A549 (cell line): ENCODE measurements around the gene RIF1.

Experiments used
- BHLHE40 ChIP-seq: IDR thresholded peaks from 2 replicates; pipeline ENCODE4 v1.6.1; 2012; ENCODE audit warnings: low read depth, low read length, inconsistent platforms
- CEBPB ChIP-seq, 2 experiments: fragments of >200 bp in 1 of 2; sonication (Bioruptor Twin) in 1 of 2; formaldehyde crosslinking in 1 of 2; IDR thresholded peaks; 2 replicates each; pipeline ENCODE4 v1.6.1; 2012 to 2016
- CTCF ChIP-seq: fragments of >200 bp; sonication (Bioruptor Twin); formaldehyde crosslinking; IDR thresholded peaks from 3 replicates; pipeline ENCODE4 v1.5.1; 2016
- EP300 ChIP-seq, 2 experiments: fragments of >200 bp; sonication (Bioruptor Twin); formaldehyde crosslinking; IDR thresholded peaks; 2 replicates in 1 of 2; 3 replicates in 1 of 2; pipeline ENCODE4 v1.6.1; 2016 to 2017
- ESRRA ChIP-seq: fragments of 150-350 bp; IDR thresholded peaks from 2 replicates; pipeline ENCODE4 v1.6.1; 2014; ENCODE audit warnings: mild to moderate bottlenecking, low read length, borderline replicate concordance
- KDM1A ChIP-seq: fragments of 200-600 bp; sonication (generic); IDR thresholded peaks from 2 replicates; pipeline ENCODE4 v1.6.1; 2016; ENCODE audit warnings: low read depth, mild to moderate bottlenecking
- KDM5A ChIP-seq: fragments of 200-600 bp; sonication (generic); IDR thresholded peaks from 2 replicates; pipeline ENCODE4 v1.6.1; 2016; ENCODE audit warnings: antibody characterized with exemption, mild to moderate bottlenecking
- MAZ ChIP-seq: fragments of 150-350 bp; IDR thresholded peaks from 2 replicates; pipeline ENCODE4 v1.6.1; 2014; ENCODE audit warnings: antibody characterized with exemption, low read depth, low read length, borderline replicate concordance
- POLR2A ChIP-seq: IDR thresholded peaks from 2 replicates; pipeline ENCODE4 v1.6.1; 2012; ENCODE audit warnings: mild to moderate bottlenecking, low read length
- REST ChIP-seq: fragments of 200-600 bp; sonication (generic); IDR thresholded peaks from 2 replicates; pipeline ENCODE4 v1.6.1; 2016; ENCODE audit warnings: antibody characterized with exemption, mild to moderate bottlenecking, moderate library complexity
- SMC3 ChIP-seq: fragments of >200 bp; sonication (Bioruptor Twin); formaldehyde crosslinking; IDR thresholded peaks from 3 replicates; pipeline ENCODE4 v1.6.1; 2018; ENCODE audit warnings: inconsistent platforms
- USF2 ChIP-seq: fragments of 450-650 bp; IDR thresholded peaks from 2 replicates; pipeline ENCODE4 v1.6.1; 2014; ENCODE audit warnings: antibody characterized with exemption
- TF ChIP-seq, protein P1 (sequence below): fragments of 250-450 bp; sonication (Bioruptor Pico); IDR thresholded peaks from 2 replicates; pipeline ENCODE4 v1.5.0; 2021; ENCODE audit warnings: mild to moderate bottlenecking, moderate library complexity, borderline replicate concordance
- TF ChIP-seq, protein P2 (sequence below): IDR thresholded peaks from 2 replicates; pipeline ENCODE4 v1.6.1; 2012; ENCODE audit warnings: low read depth, borderline replicate concordance

DNA sequence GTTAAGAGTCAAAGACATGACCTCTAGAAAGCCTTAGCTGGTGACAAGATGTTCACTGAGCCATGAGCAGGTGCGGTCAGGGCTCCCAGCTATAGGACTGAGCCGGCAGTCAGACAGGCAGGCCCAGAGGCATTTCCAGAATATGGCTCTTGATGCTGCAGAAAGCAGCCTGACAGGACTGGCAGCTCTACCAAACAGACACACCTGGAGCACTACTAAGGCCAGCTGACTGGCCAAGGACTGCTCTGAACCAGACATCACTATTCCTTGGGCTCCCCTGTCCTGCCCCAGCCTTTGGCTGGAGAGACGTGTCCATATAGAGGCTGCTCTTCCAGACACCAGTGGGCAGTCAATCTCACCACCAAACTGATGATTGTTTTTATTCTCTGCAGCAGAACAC lies 98.8 kb downstream of the RIF1 start:
- TF ChIP-seq CEBPB (IDR thresholded peaks at IDR 0.05) (no peak), ESRRA (no peak), CTCF (no peak), KDM5A (no peak), BHLHE40 (no peak), POLR2A (no peak), SMC3 (no peak), USF2 (no peak), KDM1A (no peak), MAZ (no peak), REST (no peak), EP300 (IDR thresholded peaks at IDR 0.05) (no peak)
- TF ChIP-seq, protein P1, sequence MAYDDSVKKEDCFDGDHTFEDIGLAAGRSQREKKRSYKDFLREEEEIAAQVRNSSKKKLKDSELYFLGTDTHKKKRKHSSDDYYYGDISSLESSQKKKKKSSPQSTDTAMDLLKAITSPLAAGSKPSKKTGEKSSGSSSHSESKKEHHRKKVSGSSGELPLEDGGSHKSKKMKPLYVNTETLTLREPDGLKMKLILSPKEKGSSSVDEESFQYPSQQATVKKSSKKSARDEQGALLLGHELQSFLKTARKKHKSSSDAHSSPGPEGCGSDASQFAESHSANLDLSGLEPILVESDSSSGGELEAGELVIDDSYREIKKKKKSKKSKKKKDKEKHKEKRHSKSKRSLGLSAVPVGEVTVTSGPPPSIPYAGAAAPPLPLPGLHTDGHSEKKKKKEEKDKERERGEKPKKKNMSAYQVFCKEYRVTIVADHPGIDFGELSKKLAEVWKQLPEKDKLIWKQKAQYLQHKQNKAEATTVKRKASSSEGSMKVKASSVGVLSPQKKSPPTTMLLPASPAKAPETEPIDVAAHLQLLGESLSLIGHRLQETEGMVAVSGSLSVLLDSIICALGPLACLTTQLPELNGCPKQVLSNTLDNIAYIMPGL (CRISPR knock-in tag), result no peak
- TF ChIP-seq, protein P2, sequence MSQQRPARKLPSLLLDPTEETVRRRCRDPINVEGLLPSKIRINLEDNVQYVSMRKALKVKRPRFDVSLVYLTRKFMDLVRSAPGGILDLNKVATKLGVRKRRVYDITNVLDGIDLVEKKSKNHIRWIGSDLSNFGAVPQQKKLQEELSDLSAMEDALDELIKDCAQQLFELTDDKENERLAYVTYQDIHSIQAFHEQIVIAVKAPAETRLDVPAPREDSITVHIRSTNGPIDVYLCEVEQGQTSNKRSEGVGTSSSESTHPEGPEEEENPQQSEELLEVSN, result no peak
